H1 (cell line): ENCODE results near the gene DPP10. TPM values are rescaled to one million over a fixed set of nuclear protein-coding genes. Genes with fewer than 3 reads are reported as not detected.

Source experiments
- CTCF ChIA-PET: fragments of 300-600 bp; sonication (Branson Sonifier 250); formaldehyde crosslinking; loops from one replicate; lab custom pipeline; 2021; ENCODE audit not compliant: partially characterized antibody; lab: Charles Lee
- POLR2A ChIA-PET: fragments of 300-600 bp; sonication (Branson Sonifier 250); formaldehyde crosslinking; loops from one replicate; lab custom pipeline; 2021; ENCODE audit warnings: inconsistent platforms; ENCODE audit not compliant: partially characterized antibody; lab: Charles Lee
- DNase-seq, 2 experiments: peaks; one replicate each; pipeline versions ENCODE4 v3.0.0 to v3.0.0-alpha.2; 2010 to 2022; ENCODE audit warnings: low spot score in 2 of 2, low read depth in 1 of 2, mixed read lengths in 1 of 2
- FAIRE-seq: peaks from 2 replicates; lab custom pipeline; 2011; peaks lifted over from hg19 to GRCh38; lab: Jason Lieb, UNC
- H2AFZ ChIP-seq: 2 replicates; pipeline ENCODE4 v1.8.1; 2012; ENCODE audit warnings: low read length, inconsistent platforms
- H2AK5ac ChIP-seq: 2 replicates; pipeline ENCODE4 v1.6.1; 2013; ENCODE audit warnings: low read depth, low read length
- H2BK120ac ChIP-seq: replicated peaks from 2 replicates; pipeline ENCODE3; 2013; ENCODE audit warnings: low read depth, low read length, inconsistent platforms
- H2BK12ac ChIP-seq: 2 replicates; pipeline ENCODE4 v1.6.1; 2013; ENCODE audit warnings: low read depth, low read length
- H2BK15ac ChIP-seq: 2 replicates; pipeline ENCODE4 v1.6.1; 2013; ENCODE audit warnings: low read length
- H2BK20ac ChIP-seq: 2 replicates; pipeline ENCODE4 v1.6.1; 2013; ENCODE audit warnings: low read length
- H2BK5ac ChIP-seq: 2 replicates; pipeline ENCODE4 v1.6.1; 2013; ENCODE audit warnings: low read depth, low read length
- H3K14ac ChIP-seq: 2 replicates; pipeline ENCODE4 v1.6.1; 2013; ENCODE audit warnings: inconsistent platforms; ENCODE audit not compliant: insufficient read length
- H3K18ac ChIP-seq: 2 replicates; pipeline ENCODE4 v1.6.1; 2013; ENCODE audit warnings: low read length; ENCODE audit errors: extremely low read depth
- H3K23ac ChIP-seq: 2 replicates; pipeline ENCODE4 v1.6.1; 2013; ENCODE audit warnings: inconsistent platforms; ENCODE audit not compliant: insufficient read length
- H3K23me2 ChIP-seq: 2 replicates; pipeline ENCODE4 v1.6.1; 2013; ENCODE audit warnings: low read depth, low read length
- H3K27ac ChIP-seq: 2 replicates; pipeline ENCODE4 v1.6.1; 2011; ENCODE audit warnings: low read depth, low read length, inconsistent platforms
- H3K27me3 ChIP-seq, 4 experiments: replicated peaks in 1 of 4; 1 replicate in 1 of 4; 2 replicates in 3 of 4; pipeline versions ENCODE4 v1.6.1 to v1.8.1; 2011 to 2013; ENCODE audit warnings: low read length in 3 of 4, mild to moderate bottlenecking in 3 of 4, inconsistent platforms in 2 of 4, mixed read lengths in 2 of 4, moderate library complexity in 1 of 4; ENCODE audit not compliant: control insufficient read depth in 3 of 4, insufficient read depth in 3 of 4; ENCODE audit errors: extremely low read depth in 1 of 4
- H3K36me3 ChIP-seq, 4 experiments: 2 replicates each; pipeline versions ENCODE4 v1.6.1 to v1.8.1; 2011 to 2013; ENCODE audit warnings: mild to moderate bottlenecking in 4 of 4, low read length in 3 of 4, moderate library complexity in 2 of 4, control low read depth in 1 of 4, inconsistent platforms in 1 of 4; ENCODE audit not compliant: insufficient read depth in 4 of 4, control insufficient read depth in 2 of 4
- H3K4ac ChIP-seq: replicated peaks from 2 replicates; pipeline ENCODE3; 2013; ENCODE audit warnings: low read length, low read depth, mixed read lengths, inconsistent platforms; ENCODE audit not compliant: insufficient read length
- H3K4me1 ChIP-seq, 4 experiments: replicated peaks in 1 of 4; 1 replicate in 1 of 4; 2 replicates in 3 of 4; pipeline versions ENCODE4 v1.6.1 to v1.8.1; 2011 to 2013; ENCODE audit warnings: low read length in 3 of 4, inconsistent platforms in 2 of 4, mixed read lengths in 1 of 4; ENCODE audit not compliant: insufficient read depth in 4 of 4, control insufficient read depth in 3 of 4
- H3K4me2 ChIP-seq, 2 experiments: 2 replicates each; pipeline versions ENCODE4 v1.6.1 to v1.8.1; 2011 to 2013; ENCODE audit warnings: low read depth in 2 of 2, low read length in 2 of 2, control low read depth in 1 of 2, inconsistent platforms in 1 of 2, mild to moderate bottlenecking in 1 of 2; ENCODE audit not compliant: insufficient read depth in 1 of 2
- H3K4me3 ChIP-seq, 4 experiments: fragments of 200-600, 300-600 bp in 1 of 4; sonication (generic), shearing (Covaris generic), sonication (Bioruptor Twin) in 1 of 4; 2 replicates each; pipeline versions ENCODE4 v1.5.1 to v1.8.1; 2011 to 2016; ENCODE audit warnings: low read length in 4 of 4, low read depth in 3 of 4, control low read depth in 2 of 4, inconsistent platforms in 2 of 4, mild to moderate bottlenecking in 2 of 4, mixed read lengths in 1 of 4, moderate library complexity in 1 of 4; ENCODE audit not compliant: insufficient read depth in 2 of 4; ENCODE audit errors: extremely low read depth in 1 of 4
- H3K56ac ChIP-seq: replicated peaks from 2 replicates; pipeline ENCODE3; 2013; ENCODE audit warnings: low read depth, mild to moderate bottlenecking, mixed read lengths, low read length, inconsistent platforms; ENCODE audit not compliant: insufficient read length
- H3K79me1 ChIP-seq: 2 replicates; pipeline ENCODE4 v1.6.1; 2013; ENCODE audit warnings: low read depth, low read length, control low read depth
- H3K79me2 ChIP-seq, 2 experiments: 2 replicates each; pipeline versions ENCODE4 v1.6.1 to v1.8.1; 2012 to 2013; ENCODE audit warnings: low read length in 2 of 2, mild to moderate bottlenecking in 2 of 2, inconsistent platforms in 1 of 2; ENCODE audit not compliant: insufficient read depth in 2 of 2, control insufficient read depth in 1 of 2
- H3K9ac ChIP-seq, 4 experiments: replicated peaks in 1 of 4; 1 replicate in 1 of 4; 2 replicates in 3 of 4; pipeline versions ENCODE4 v1.6.1 to v1.8.1; 2011 to 2013; ENCODE audit warnings: low read depth in 3 of 4, low read length in 3 of 4, control low read depth in 2 of 4, mild to moderate bottlenecking in 2 of 4, moderate library complexity in 2 of 4, inconsistent platforms in 1 of 4; ENCODE audit errors: extremely low read depth in 1 of 4
- H3K9me3 ChIP-seq, 2 experiments: 2 replicates each; pipeline versions ENCODE4 v1.6.1 to v1.8.1; 2012 to 2013; ENCODE audit warnings: mild to moderate bottlenecking in 2 of 2, moderate library complexity in 2 of 2, control low read depth in 1 of 2, inconsistent platforms in 1 of 2, low read depth in 1 of 2, low read length in 1 of 2, mixed read lengths in 1 of 2; ENCODE audit not compliant: insufficient read depth in 2 of 2
- H4K20me1 ChIP-seq, 2 experiments: replicated peaks in 1 of 2; 2 replicates each; pipeline versions ENCODE3 to v1.8.1; 2011 to 2013; ENCODE audit warnings: inconsistent platforms in 2 of 2, low read length in 2 of 2, mild to moderate bottlenecking in 1 of 2; ENCODE audit not compliant: insufficient read depth in 2 of 2, control insufficient read depth in 1 of 2
- H4K5ac ChIP-seq: 2 replicates; pipeline ENCODE4 v1.6.1; 2013; ENCODE audit warnings: low read length, low read depth, mixed read lengths, inconsistent platforms; ENCODE audit not compliant: insufficient read length
- H4K8ac ChIP-seq: 2 replicates; pipeline ENCODE4 v1.8.0; 2013; ENCODE audit warnings: mild to moderate bottlenecking, moderate library complexity, low read length, inconsistent platforms; ENCODE audit not compliant: insufficient read depth; ENCODE audit errors: extremely low read depth
- H4K91ac ChIP-seq: replicated peaks from 2 replicates; pipeline ENCODE3; 2013; ENCODE audit warnings: low read length, mixed read lengths, inconsistent platforms; ENCODE audit not compliant: insufficient read length
- BCL11A ChIP-seq, 2 experiments: IDR thresholded peaks; one replicate each; pipeline ENCODE4 v1.6.1; 2011; ENCODE audit warnings: low read depth in 2 of 2, low read length in 2 of 2, mild to moderate bottlenecking in 2 of 2
- CHD1 ChIP-seq: IDR thresholded peaks from 2 replicates; pipeline ENCODE4 v1.6.1; 2012; ENCODE audit warnings: low read depth, low read length, improper control_type of control experiment
- GTF2F1 ChIP-seq: IDR thresholded peaks from 2 replicates; pipeline ENCODE4 v1.6.1; 2012; ENCODE audit warnings: low read depth, low read length, improper control_type of control experiment, borderline replicate concordance
- NANOG ChIP-seq: IDR thresholded peaks from 2 replicates; pipeline ENCODE4 v1.6.1; 2011; ENCODE audit warnings: low read length, low read depth, mild to moderate bottlenecking, inconsistent platforms; ENCODE audit not compliant: insufficient read depth, poor library complexity, severe bottlenecking
- RAD21 ChIP-seq, 2 experiments: IDR thresholded peaks in 1 of 2; conservative IDR thresholded peaks in 1 of 2; 2 replicates each; pipeline ENCODE4 v1.6.1; 2011; ENCODE audit warnings: low read depth in 2 of 2, low read length in 2 of 2, improper control_type of control experiment in 1 of 2, inconsistent platforms in 1 of 2, mild to moderate bottlenecking in 1 of 2, moderate library complexity in 1 of 2
- TAF7 ChIP-seq: optimal IDR thresholded peaks from 2 replicates; pipeline ENCODE3; 2011; ENCODE audit warnings: low read depth, mild to moderate bottlenecking, inconsistent platforms, low read length, moderate library complexity, borderline replicate concordance
- TEAD4 ChIP-seq: IDR thresholded peaks from 2 replicates; pipeline ENCODE4 v1.6.1; 2012; ENCODE audit warnings: low read depth, low read length, inconsistent platforms, mixed read lengths
- WGBS, 2 experiments: shearing (Covaris generic) in 1 of 2; methylation state at CpG; one replicate each; pipeline versions ENCODE4 v1.1.6 to v1.1.7; 2013 to 2015; ENCODE audit warnings: low lambda C conversion rate in 2 of 2, mixed read lengths in 2 of 2, inconsistent platforms in 1 of 2, low coverage in 1 of 2, missing lambda C conversion rate in 1 of 2; ENCODE audit not compliant: insufficient replicate concordance in 2 of 2, insufficient coverage in 1 of 2, insufficient read length in 1 of 2; ENCODE audit errors: extremely low coverage in 1 of 2, missing lambda C conversion rate in 1 of 2; 5-methylcytosine and 5-hydroxymethylcytosine counted together
- polyA plus RNA-seq, 7 experiments: library from polyadenylated mRNA; depleted of rRNA in 3 of 7; stranded (reverse) in 5 of 7; unstranded in 2 of 7; fragments of >200 nt in 5 of 7; fragments of 200-250 nt in 2 of 7; gene quantifications; 1 replicate in 5 of 7; 2 replicates in 1 of 7; 4 replicates in 1 of 7; pipeline versions ENCODE4 v1.2.1 to v1.2.3, GENCODE V29; 2011 to 2013; ENCODE audit warnings: missing spikeins in 2 of 7, mixed read lengths in 2 of 7
- total RNA-seq: library from RNA; stranded (reverse); fragmentation: NEBNext Ultra II Directional; extraction: Animal tissue kit (Norgen Biotek cat#: 25700); gene quantifications from 2 replicates; pipeline ENCODE4 v1.2.1, GENCODE V29; 2021
- TF ChIP-seq, protein P1 (sequence below): IDR thresholded peaks from 2 replicates; pipeline ENCODE4 v1.6.1; 2012; ENCODE audit warnings: low read length, inconsistent platforms
- TF ChIP-seq, protein P2 (sequence below), 3 experiments: IDR thresholded peaks; 1 replicate in 2 of 3; 2 replicates in 1 of 3; pipeline versions ENCODE4 v1.5.1 to v1.6.1; 2011; ENCODE audit warnings: low read length in 3 of 3, mild to moderate bottlenecking in 3 of 3, inconsistent platforms in 2 of 3, low read depth in 1 of 3, moderate library complexity in 1 of 3; ENCODE audit not compliant: insufficient read depth in 1 of 3; ENCODE audit errors: control extremely low read depth in 1 of 3

Gene DPP10
- total and polyA plus RNA-seq, 2 of the 8 experiments (the other 6 are each of a cell fraction or from before 2014, with no cell fraction given) = 3.3 to 7.2 TPM

DNA sequence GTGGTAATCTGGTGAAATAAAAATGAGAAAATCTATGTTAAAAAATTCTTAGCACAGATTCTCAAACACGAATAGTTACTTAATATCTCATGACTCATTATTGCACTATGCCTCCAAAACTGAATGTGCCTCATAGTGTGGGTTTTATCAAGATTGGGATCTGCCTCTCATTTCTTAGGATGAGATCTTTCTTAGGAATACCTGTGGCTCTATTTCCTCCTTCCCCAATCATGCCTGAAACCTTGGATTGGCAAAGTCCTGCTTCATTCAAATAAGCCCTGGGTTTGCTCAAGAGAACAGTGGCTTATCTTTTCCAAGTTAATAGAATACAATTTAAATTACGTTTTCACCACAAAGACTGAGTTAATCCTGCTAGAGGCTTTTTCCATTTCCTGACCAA lies 100.3 kb downstream of the DPP10 start:
- H4K91ac ChIP-seq = no peak overlapping the region
- H3K23me2 ChIP-seq = no peaks in the 10 kb centered on the region
- no peaks in the 10 kb centered on the region for H3K9me3 ChIP-seq
- no peaks in the 10 kb centered on the region for H4K20me1 ChIP-seq
- DNase-seq (no peak), FAIRE-seq (no peak)
- no peak overlapping the region for H3K18ac ChIP-seq
- no peaks in the 10 kb centered on the region for H3K4me1 ChIP-seq
- POLR2A ChIA-PET = no interaction called here
- H2BK12ac ChIP-seq = no peak overlapping the region
- no peaks in the 10 kb centered on the region for H3K36me3 ChIP-seq
- no peak overlapping the region for H2BK20ac ChIP-seq
- no peak overlapping the region for H3K4ac ChIP-seq
- H4K8ac ChIP-seq = no peak overlapping the region
- H3K14ac ChIP-seq = no peak overlapping the region
- no peak overlapping the region for H3K4me3 ChIP-seq
- no peak overlapping the region for H3K27ac ChIP-seq
- H3K56ac ChIP-seq = no peak overlapping the region
- H2BK15ac ChIP-seq = no peak overlapping the region
- no peak overlapping the region for H3K9ac ChIP-seq
- no peak overlapping the region for H2BK120ac ChIP-seq
- H3K27me3 ChIP-seq = no peaks in the 10 kb centered on the region
- no peaks in the 10 kb centered on the region for H3K79me1 ChIP-seq
- H4K5ac ChIP-seq = no peak overlapping the region
- no peak overlapping the region for H3K23ac ChIP-seq
- WGBS, 2 experiments = 80% methylated on average over 2 of the region's 2 CpGs; no CpG with 5 or more reads in 1 of the 2 experiments
- H2BK5ac ChIP-seq = no peak overlapping the region
- no peak overlapping the region for H2AK5ac ChIP-seq
- H3K4me2 ChIP-seq = no peak overlapping the region
- H3K79me2 ChIP-seq = no peaks in the 10 kb centered on the region
- H2AFZ ChIP-seq = no peak overlapping the region
- CTCF ChIA-PET = interaction anchor here (0.8 to 3.5 kb wide), 5 partner anchors 9 to 565 kb away, joined by 3 to 15 read pairs (median 3); no protein-coding TSS in a partner anchor
- TF ChIP-seq BCL11A (IDR thresholded peaks at IDR 0.05; ENCODE audit: low read depth in 2 of 2, low read length in 2 of 2) (no peak), RAD21 (IDR thresholded peaks at IDR 0.05 in 1 of 2, conservative IDR thresholded peaks at IDR 0.05 in 1 of 2; ENCODE audit: low read depth in 2 of 2, low read length in 2 of 2) (no peak), TEAD4 (no peak), TAF7 (no peak), GTF2F1 (no peak), NANOG (no peak), CHD1 (no peak)
- TF ChIP-seq, protein P1, sequence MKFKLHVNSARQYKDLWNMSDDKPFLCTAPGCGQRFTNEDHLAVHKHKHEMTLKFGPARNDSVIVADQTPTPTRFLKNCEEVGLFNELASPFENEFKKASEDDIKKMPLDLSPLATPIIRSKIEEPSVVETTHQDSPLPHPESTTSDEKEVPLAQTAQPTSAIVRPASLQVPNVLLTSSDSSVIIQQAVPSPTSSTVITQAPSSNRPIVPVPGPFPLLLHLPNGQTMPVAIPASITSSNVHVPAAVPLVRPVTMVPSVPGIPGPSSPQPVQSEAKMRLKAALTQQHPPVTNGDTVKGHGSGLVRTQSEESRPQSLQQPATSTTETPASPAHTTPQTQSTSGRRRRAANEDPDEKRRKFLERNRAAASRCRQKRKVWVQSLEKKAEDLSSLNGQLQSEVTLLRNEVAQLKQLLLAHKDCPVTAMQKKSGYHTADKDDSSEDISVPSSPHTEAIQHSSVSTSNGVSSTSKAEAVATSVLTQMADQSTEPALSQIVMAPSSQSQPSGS = no peak
- TF ChIP-seq, protein P2, sequence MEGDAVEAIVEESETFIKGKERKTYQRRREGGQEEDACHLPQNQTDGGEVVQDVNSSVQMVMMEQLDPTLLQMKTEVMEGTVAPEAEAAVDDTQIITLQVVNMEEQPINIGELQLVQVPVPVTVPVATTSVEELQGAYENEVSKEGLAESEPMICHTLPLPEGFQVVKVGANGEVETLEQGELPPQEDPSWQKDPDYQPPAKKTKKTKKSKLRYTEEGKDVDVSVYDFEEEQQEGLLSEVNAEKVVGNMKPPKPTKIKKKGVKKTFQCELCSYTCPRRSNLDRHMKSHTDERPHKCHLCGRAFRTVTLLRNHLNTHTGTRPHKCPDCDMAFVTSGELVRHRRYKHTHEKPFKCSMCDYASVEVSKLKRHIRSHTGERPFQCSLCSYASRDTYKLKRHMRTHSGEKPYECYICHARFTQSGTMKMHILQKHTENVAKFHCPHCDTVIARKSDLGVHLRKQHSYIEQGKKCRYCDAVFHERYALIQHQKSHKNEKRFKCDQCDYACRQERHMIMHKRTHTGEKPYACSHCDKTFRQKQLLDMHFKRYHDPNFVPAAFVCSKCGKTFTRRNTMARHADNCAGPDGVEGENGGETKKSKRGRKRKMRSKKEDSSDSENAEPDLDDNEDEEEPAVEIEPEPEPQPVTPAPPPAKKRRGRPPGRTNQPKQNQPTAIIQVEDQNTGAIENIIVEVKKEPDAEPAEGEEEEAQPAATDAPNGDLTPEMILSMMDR (IDR thresholded peaks at IDR 0.05; ENCODE audit: control extremely low read depth in 1 of 3, insufficient read depth in 1 of 3, low read depth in 1 of 3, low read length in 3 of 3) = no peak
